Right cardiac atrium (tissue), 5 donors: ENCODE measurements around the gene DBI. TPM values are rescaled to one million over a fixed set of nuclear protein-coding genes. Genes with fewer than 3 reads are reported as not detected.
"Not testable (repeated sequence)": the region's sequence is repeated elsewhere in the genome, so short reads cannot be mapped to it uniquely, and the experiment has no call there.

Source experiments
- ATAC-seq, 2 donors: fragments of 200-7000 bp; cut with Tn5 transposase; one replicate each; pipeline versions ENCODE4 v1.8.0 to v1.9.1; 2020; ENCODE audit warnings: moderate library complexity in 2 of 2, mild to moderate bottlenecking in 1 of 2
- DNase-seq, 3 donors: peaks; one replicate each; pipeline ENCODE4 v3.0.0-alpha.2; 2020
- H3K27ac ChIP-seq: one replicate; pipeline ENCODE4 v1.5.1; 2013; ENCODE audit warnings: mild to moderate bottlenecking, low read length, control low read depth, moderate library complexity
- H3K27me3 ChIP-seq: one replicate; pipeline ENCODE4 v1.6.1; 2013; ENCODE audit not compliant: control insufficient read depth, insufficient read depth
- H3K4me1 ChIP-seq: one replicate; pipeline ENCODE4 v1.6.1; 2013; ENCODE audit warnings: low read length; ENCODE audit not compliant: control insufficient read depth, insufficient read depth
- H3K4me3 ChIP-seq: one replicate; pipeline ENCODE4 v1.5.1; 2013; ENCODE audit warnings: low read length, control low read depth
- H3K9me3 ChIP-seq: one replicate; pipeline ENCODE4 v1.6.1; 2013; ENCODE audit warnings: low read length; ENCODE audit not compliant: control insufficient read depth
- WGBS: extraction: QIAGEN DNeasy Blood & Tissue Kit; methylation state at CpG from one replicate; pipeline ENCODE4 v1.1.7; 2013; 5-methylcytosine and 5-hydroxymethylcytosine counted together
- intact Hi-C, 4 donors: fragments of 100-400 bp; cut with DNase I; formaldehyde crosslinking; loops; one replicate each; pipeline versions ENCODE4 v1.11.0 to v1.14.0; 2022 to 2023
- polyA plus RNA-seq: library from polyadenylated mRNA; stranded (reverse); fragments of 200-250 nt; gene quantifications from one replicate; pipeline ENCODE4 v1.2.3, GENCODE V29; 2013
- total RNA-seq, 4 donors: library from RNA; stranded (reverse); fragmentation: NEBNext Ultra II Directional; extraction: Animal tissue kit (Norgen Biotek cat#: 25700); gene quantifications; one replicate each; pipeline ENCODE4 v1.2.1, GENCODE V29; 2021
- donor health status: healthy with polysubstance abuse.
- donor health status: DM: no; HTN: yes; CAD: no.
- donor health status: DM: no; HTN: no; CAD: no.
- donor health status: DM: no; HTN: yes; CAD: no; lungs with severe emphysema.
- donor health status: DM: yes; HTN: yes; CAD: no.

DBI gene
- total and polyA plus RNA-seq, 5 donors: 178 to 671 (median 216) TPM

GRCh38 chr2:119364798-119365197, 2.0 kb upstream of the DBI start:
- DNase-seq (no peak), ATAC-seq (no peak)
- no peaks in the 10 kb centered on the region for H3K9me3 ChIP-seq
- peaks cover 5% of the 10 kb centered on the region for H3K4me1 ChIP-seq
- H3K27me3 ChIP-seq: no peaks in the 10 kb centered on the region
- H3K4me3 ChIP-seq: no peak overlapping the region
- intact Hi-C loops: loop anchor here in 1 of 4 donors (10.0 kb wide), 1 partner anchor 50 kb away; no protein-coding TSS in a partner anchor
- no peak overlapping the region for H3K27ac ChIP-seq
- WGBS: 94% methylated on average over 6 of the region's 6 CpGs

DNA sequence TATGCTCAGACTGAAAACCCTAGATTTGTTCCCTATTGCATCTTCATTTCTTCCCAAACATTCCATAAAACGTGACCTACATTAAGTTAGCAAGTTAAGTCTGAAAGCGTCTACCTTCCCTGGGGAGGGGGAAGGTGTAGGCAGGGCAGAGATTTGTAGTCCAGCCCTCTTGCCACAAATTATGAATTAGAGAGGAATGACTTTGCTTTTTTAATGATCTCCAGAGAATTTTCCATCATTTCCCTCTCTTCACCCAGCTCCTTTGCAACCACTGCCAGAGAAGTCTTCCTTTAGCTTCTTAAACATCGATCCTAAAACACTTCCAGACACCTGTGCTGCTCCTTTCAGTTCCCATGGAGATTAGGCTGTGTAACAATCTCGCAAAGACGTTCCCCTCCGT, 1.3 kb upstream of the DBI start:
- no peak for ATAC-seq
- 54% methylated on average over 6 of the region's 6 CpGs for WGBS
- Histone ChIP-seq H3K27me3 (no peaks in the 10 kb centered on the region), H3K9me3 (no peaks in the 10 kb centered on the region), H3K4me3 (peak overlapping the region; percentile 57), H3K4me1 (peaks cover 3% of the 10 kb centered on the region), H3K27ac (peak overlapping the region; percentile 46)
- intact Hi-C loops: loop anchor here in 1 of 4 donors (10.0 kb wide), 1 partner anchor 51 kb away; no protein-coding TSS in a partner anchor
- no peak for DNase-seq

DNA sequence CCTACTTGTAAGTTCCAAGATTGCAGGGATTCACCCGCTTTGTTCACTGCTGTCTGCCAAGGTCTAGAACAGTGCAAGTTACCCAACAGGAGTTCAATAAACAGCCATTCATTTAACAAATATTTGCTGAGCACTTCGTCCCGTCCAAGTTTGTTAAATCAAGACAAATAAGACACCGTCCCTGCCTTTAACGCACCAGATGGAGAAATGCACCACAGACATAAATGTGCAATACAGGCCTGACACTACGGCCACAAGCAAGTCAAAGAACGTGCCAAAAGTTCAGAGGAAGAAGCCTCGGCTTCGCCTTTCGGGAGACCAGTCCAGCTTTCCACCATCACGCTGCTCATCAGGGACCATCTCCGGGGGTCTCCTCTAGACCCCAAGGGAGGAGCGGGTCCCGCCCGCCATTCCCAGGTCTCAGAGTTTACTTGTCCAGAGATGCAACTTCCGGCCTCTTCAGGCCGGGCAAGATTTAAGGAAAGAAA, 572 bp upstream of the DBI start:
- Histone ChIP-seq H3K4me1 (peaks cover 3% of the 10 kb centered on the region), H3K27ac (peak overlapping the region; percentile 84), H3K27me3 (no peaks in the 10 kb centered on the region), H3K9me3 (no peaks in the 10 kb centered on the region), H3K4me3 (peak overlapping the region; percentile 57)
- WGBS: 2% methylated on average over 17 of the region's 17 CpGs
- intact Hi-C loops: loop anchor here in 1 of 4 donors (10.0 kb wide), 1 partner anchor 51 kb away; no protein-coding TSS in a partner anchor
- DNase-seq: no peak
- peak in 1 of 2 donors; percentile 0 for ATAC-seq

GRCh38 chr2:119367472-119368099, 809 bp downstream of the DBI start:
- H3K27me3 ChIP-seq: no peaks in the 10 kb centered on the region
- DNase-seq: peak; percentile 73 to 87 (median 82)
- intact Hi-C loops: loop anchor here in 1 of 4 donors (10.0 kb wide), 1 partner anchor 53 kb away; no protein-coding TSS in a partner anchor
- peak; percentile 74 to 77 for ATAC-seq
- peaks cover 3% of the 10 kb centered on the region for H3K4me1 ChIP-seq
- peak overlapping the region; percentile 57 for H3K4me3 ChIP-seq
- no peaks in the 10 kb centered on the region for H3K9me3 ChIP-seq
- 6% methylated on average over 32 of the region's 32 CpGs for WGBS
- peak overlapping the region; percentile 82 for H3K27ac ChIP-seq

DNA sequence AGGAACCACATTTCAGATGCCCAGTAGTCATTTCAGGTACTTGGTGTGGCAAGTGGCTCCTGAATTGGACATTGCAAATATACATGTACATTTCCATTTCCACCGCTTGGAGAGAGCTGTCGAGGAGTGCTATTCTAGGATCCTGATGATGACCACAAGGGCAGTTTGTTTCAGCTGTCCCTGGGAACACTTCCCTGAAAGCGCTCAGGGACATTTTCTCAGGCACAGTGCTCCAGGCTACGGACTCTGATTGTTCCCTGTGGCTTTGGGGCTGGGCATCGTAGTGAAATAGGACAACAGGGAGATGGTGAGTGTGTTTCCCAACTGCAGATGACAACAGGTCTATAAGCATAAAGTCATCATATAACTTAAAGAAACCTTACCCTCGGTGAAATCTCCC, 3.1 kb downstream of the DBI start:
- intact Hi-C loops: loop anchor here in 1 of 4 donors (10.0 kb wide), 1 partner anchor 55 kb away; no protein-coding TSS in a partner anchor
- H3K4me1 ChIP-seq: peaks cover 3% of the 10 kb centered on the region
- H3K27me3 ChIP-seq: no peaks in the 10 kb centered on the region
- 81% methylated on average over 6 of the region's 6 CpGs for WGBS
- DNase-seq (no peak), ATAC-seq (no peak)
- no peaks in the 10 kb centered on the region for H3K9me3 ChIP-seq
- H3K4me3 ChIP-seq: no peak overlapping the region
- H3K27ac ChIP-seq: no peak overlapping the region

GRCh38 chr2:119371111-119371510, 4.3 kb downstream of the DBI start:
- no peak for DNase-seq
- Histone ChIP-seq H3K27me3 (no peaks in the 10 kb centered on the region), H3K4me3 (no peak overlapping the region), H3K4me1 (peaks cover 3% of the 10 kb centered on the region), H3K27ac (no peak overlapping the region), H3K9me3 (no peaks in the 10 kb centered on the region)
- ATAC-seq: no peak
- 84% methylated on average over 6 of the region's 6 CpGs for WGBS
- intact Hi-C loops: no loop called here

- intact Hi-C loops: no loop called here
- no peak for DNase-seq
- ATAC-seq: no peak
- H3K9me3 ChIP-seq: no peaks in the 10 kb centered on the region
- WGBS: 98% methylated on average over 7 of the region's 7 CpGs
- H3K4me1 ChIP-seq: peaks cover 1% of the 10 kb centered on the region
- H3K4me3 ChIP-seq: no peak overlapping the region
- H3K27ac ChIP-seq: no peak overlapping the region
- H3K27me3 ChIP-seq: no peaks in the 10 kb centered on the region
Observed at GRCh38 chr2:119372778-119373568, 6.2 kb downstream of the DBI start.

DNA sequence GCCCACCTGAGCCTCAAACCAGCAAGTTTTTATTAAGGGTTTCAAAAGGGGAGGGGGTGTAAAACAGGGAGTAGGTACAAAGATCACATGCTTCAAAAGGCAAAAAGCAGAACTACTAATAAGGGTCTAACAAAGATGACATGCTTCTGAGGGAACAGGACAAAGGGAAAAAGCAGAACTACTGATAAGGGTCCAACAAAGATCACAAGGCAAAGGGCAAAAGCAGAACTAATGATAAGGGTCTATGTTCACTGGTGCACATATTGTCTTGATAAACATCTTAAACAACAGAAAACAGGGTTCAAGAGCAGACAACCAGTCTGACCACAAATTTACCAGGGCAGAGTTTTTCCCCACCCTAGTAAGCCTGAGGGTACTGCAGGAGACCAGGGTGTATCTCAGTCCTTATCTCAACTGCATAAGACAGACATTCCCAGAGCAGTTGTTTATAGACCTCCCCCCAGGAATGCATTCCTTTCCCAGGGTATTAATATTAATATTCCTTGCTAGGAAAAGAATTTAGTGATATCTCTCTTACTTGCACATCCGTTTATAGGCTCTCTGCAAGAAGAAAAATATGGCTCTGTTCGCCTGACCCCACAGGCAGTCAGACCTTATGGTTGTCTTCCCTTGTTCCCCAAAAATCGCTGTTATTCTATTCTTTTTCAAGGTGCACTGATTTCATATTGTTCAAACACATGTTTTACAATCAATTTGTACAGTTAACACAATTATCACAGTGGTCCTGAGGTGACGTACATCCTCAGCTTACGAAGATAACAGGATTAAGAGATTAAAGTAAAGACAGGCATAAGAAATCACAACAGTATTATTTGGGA, 7.3 kb downstream of the DBI start:
- H3K27me3 ChIP-seq, H3K4me1 ChIP-seq, H3K4me3 ChIP-seq, intact Hi-C loops, H3K9me3 ChIP-seq, ATAC-seq, DNase-seq, H3K27ac ChIP-seq: not testable (repeated sequence)
- WGBS: 95% methylated on average over 5 of the region's 5 CpGs

DNA sequence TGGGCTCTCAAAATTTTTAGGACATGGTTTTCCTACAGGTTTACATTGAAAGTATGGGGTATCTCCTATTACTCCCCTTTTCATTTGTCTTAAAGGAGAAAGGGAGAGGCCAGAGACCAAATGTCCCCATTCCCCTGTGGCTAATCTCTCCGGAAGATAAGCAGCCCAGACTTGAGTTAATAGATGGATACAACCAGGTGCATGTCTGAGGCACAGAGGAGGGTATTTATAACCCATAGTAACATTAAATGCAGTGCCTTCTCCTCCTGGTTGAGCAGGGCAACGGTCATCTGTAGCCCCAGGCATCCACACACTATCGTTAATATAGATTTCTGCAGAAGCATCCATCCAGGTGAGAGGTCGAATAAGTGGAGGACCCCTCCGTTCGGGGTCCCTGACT, 9.6 kb downstream of the DBI start:
- ATAC-seq, DNase-seq, H3K27me3 ChIP-seq, H3K9me3 ChIP-seq, H3K4me3 ChIP-seq, intact Hi-C loops, H3K4me1 ChIP-seq, H3K27ac ChIP-seq: not testable (repeated sequence)
- WGBS: 85% methylated on average over 6 of the region's 6 CpGs

GRCh38 chr2:119376810-119377209, 10.0 kb downstream of the DBI start:
- WGBS: 93% methylated on average over 5 of the region's 5 CpGs
- no peaks in the 10 kb centered on the region for H3K27me3 ChIP-seq
- ATAC-seq (no peak), DNase-seq (no peak)
- no peaks in the 10 kb centered on the region for H3K9me3 ChIP-seq
- H3K4me3 ChIP-seq: no peak overlapping the region
- intact Hi-C loops: no loop called here
- no peak overlapping the region for H3K27ac ChIP-seq
- no peaks in the 10 kb centered on the region for H3K4me1 ChIP-seq
